H9 (cell line): ENCODE data around the gene PARP6. TPM values are rescaled to one million over a fixed set of nuclear protein-coding genes. Genes with fewer than 3 reads are reported as not detected.

ENCODE experiments used
- DNase-seq: peaks from one replicate; pipeline ENCODE4 v3.0.0-alpha.2; 2017
- H2AFZ ChIP-seq: one replicate; pipeline ENCODE4 v1.6.1; 2013; ENCODE audit warnings: mild to moderate bottlenecking, low read length, control low read depth, moderate library complexity
- H2AK5ac ChIP-seq: 2 replicates; pipeline ENCODE4 v1.6.1; 2013; ENCODE audit warnings: low read length, control low read depth, mixed read lengths; ENCODE audit not compliant: insufficient read length
- H2BK120ac ChIP-seq: one replicate; pipeline ENCODE4 v1.6.1; 2013; ENCODE audit warnings: low read depth, mild to moderate bottlenecking, low read length, control low read depth, inconsistent platforms; ENCODE audit not compliant: poor library complexity, severe bottlenecking
- H2BK12ac ChIP-seq: 2 replicates; pipeline ENCODE4 v1.6.1; 2013; ENCODE audit warnings: low read length, control low read depth, mixed read lengths, low read depth; ENCODE audit not compliant: insufficient read length
- H2BK15ac ChIP-seq: 2 replicates; pipeline ENCODE4 v1.6.1; 2013; ENCODE audit warnings: low read depth, low read length, control low read depth
- H2BK20ac ChIP-seq: one replicate; pipeline ENCODE4 v1.6.1; 2013; ENCODE audit warnings: low read depth, mild to moderate bottlenecking, low read length, control low read depth, inconsistent platforms; ENCODE audit not compliant: poor library complexity, severe bottlenecking
- H2BK5ac ChIP-seq: 2 replicates; pipeline ENCODE4 v1.6.1; 2013; ENCODE audit warnings: low read length, control low read depth, mixed read lengths; ENCODE audit not compliant: insufficient read length
- H3K14ac ChIP-seq: 2 replicates; pipeline ENCODE4 v1.6.1; 2013; ENCODE audit warnings: low read length, control low read depth; ENCODE audit not compliant: insufficient read depth
- H3K18ac ChIP-seq: 2 replicates; pipeline ENCODE4 v1.6.1; 2013; ENCODE audit warnings: low read depth, mild to moderate bottlenecking, mixed read lengths, low read length, control low read depth; ENCODE audit not compliant: insufficient read length
- H3K23ac ChIP-seq: 2 replicates; pipeline ENCODE4 v1.6.1; 2013; ENCODE audit warnings: low read length, control low read depth, mixed read lengths, low read depth; ENCODE audit not compliant: insufficient read length
- H3K23me2 ChIP-seq: 2 replicates; pipeline ENCODE4 v1.6.1; 2013; ENCODE audit warnings: low read depth, mild to moderate bottlenecking, mixed read lengths, low read length, control low read depth; ENCODE audit not compliant: insufficient read length, poor library complexity, severe bottlenecking
- H3K27ac ChIP-seq: 2 replicates; pipeline ENCODE4 v1.5.1; 2013; ENCODE audit warnings: low read length, control low read depth, mixed read lengths, low read depth; ENCODE audit not compliant: insufficient read length
- H3K27me3 ChIP-seq: 2 replicates; pipeline ENCODE4 v1.6.1; 2013; ENCODE audit warnings: low read length, control low read depth, inconsistent platforms; ENCODE audit not compliant: insufficient read depth
- H3K4ac ChIP-seq: 2 replicates; pipeline ENCODE4 v1.6.1; 2013; ENCODE audit warnings: low read depth, mild to moderate bottlenecking, control low read depth, inconsistent platforms, low read length, moderate library complexity
- H3K4me1 ChIP-seq: 2 replicates; pipeline ENCODE4 v1.6.1; 2013; ENCODE audit warnings: low read length, control low read depth, inconsistent platforms; ENCODE audit not compliant: insufficient read depth
- H3K4me2 ChIP-seq: 2 replicates; pipeline ENCODE4 v1.6.1; 2013; ENCODE audit warnings: low read length, control low read depth, mixed read lengths; ENCODE audit not compliant: insufficient read length, insufficient read depth
- H3K56ac ChIP-seq: 2 replicates; pipeline ENCODE4 v1.6.1; 2013; ENCODE audit warnings: low read depth, mild to moderate bottlenecking, mixed read lengths, low read length, control low read depth; ENCODE audit not compliant: insufficient read length
- H3K79me1 ChIP-seq: 2 replicates; pipeline ENCODE4 v1.6.1; 2013; ENCODE audit warnings: low read depth, mild to moderate bottlenecking, moderate library complexity, low read length, control low read depth, inconsistent platforms; ENCODE audit not compliant: insufficient read depth, poor library complexity, severe bottlenecking
- H3K79me2 ChIP-seq: 2 replicates; pipeline ENCODE4 v1.6.1; 2013; ENCODE audit warnings: low read length, control low read depth, inconsistent platforms; ENCODE audit not compliant: insufficient read depth
- H3K9ac ChIP-seq: 2 replicates; pipeline ENCODE4 v1.6.1; 2013; ENCODE audit warnings: low read length, control low read depth, mixed read lengths; ENCODE audit not compliant: insufficient read length; ENCODE audit errors: extremely low read depth
- H3K9me3 ChIP-seq: one replicate; pipeline ENCODE4 v1.6.1; 2013; ENCODE audit warnings: low read depth, low read length, inconsistent platforms; ENCODE audit not compliant: control insufficient read depth
- H3T11ph ChIP-seq: one replicate; pipeline ENCODE4 v1.6.1; 2013; ENCODE audit warnings: mild to moderate bottlenecking, low read length, control low read depth, inconsistent platforms
- H4K20me1 ChIP-seq: one replicate; pipeline ENCODE4 v1.6.1; 2013; ENCODE audit not compliant: control insufficient read depth, insufficient read length, insufficient read depth
- H4K5ac ChIP-seq: 2 replicates; pipeline ENCODE4 v1.6.1; 2013; ENCODE audit warnings: low read depth, mild to moderate bottlenecking, mixed read lengths, low read length, control low read depth; ENCODE audit not compliant: insufficient read length
- H4K8ac ChIP-seq: replicated peaks from 2 replicates; pipeline ENCODE4 v1.6.1; 2013; ENCODE audit warnings: low read length, control low read depth, mixed read lengths, low read depth; ENCODE audit not compliant: insufficient read length
- H4K91ac ChIP-seq: 2 replicates; pipeline ENCODE4 v1.6.1; 2013; ENCODE audit warnings: low read depth, mild to moderate bottlenecking, moderate library complexity, mixed read lengths, low read length, control low read depth; ENCODE audit not compliant: insufficient read length
- H3K27ac Mint-ChIP-seq, 3 experiments: 2 replicates in 2 of 3; 3 replicates in 1 of 3; pipeline ENCODE4 v1.8.0; 2020 to 2021; ENCODE audit warnings: mixed read lengths in 3 of 3, mild to moderate bottlenecking in 1 of 3, moderate library complexity in 1 of 3
- H3K27me3 Mint-ChIP-seq: 2 replicates; pipeline ENCODE4 v1.8.0; 2021; ENCODE audit warnings: low read depth, mild to moderate bottlenecking, moderate library complexity, mixed read lengths
- H3K36me3 Mint-ChIP-seq, 3 experiments: 2 replicates in 2 of 3; 3 replicates in 1 of 3; pipeline ENCODE4 v1.8.0; 2020 to 2021; ENCODE audit warnings: low read depth in 3 of 3, mixed read lengths in 3 of 3; ENCODE audit not compliant: insufficient read depth in 1 of 3
- H3K4me1 Mint-ChIP-seq, 2 experiments: 2 replicates each; pipeline ENCODE4 v1.8.0; 2020; ENCODE audit warnings: mixed read lengths in 2 of 2
- H3K4me3 Mint-ChIP-seq, 2 experiments: 2 replicates in 1 of 2; 3 replicates in 1 of 2; pipeline ENCODE4 v1.8.0; 2020 to 2021; ENCODE audit warnings: mild to moderate bottlenecking in 2 of 2, mixed read lengths in 2 of 2, moderate library complexity in 1 of 2
- H3K9me3 Mint-ChIP-seq, 2 experiments: 2 replicates in 1 of 2; 3 replicates in 1 of 2; pipeline ENCODE4 v1.8.0; 2020; ENCODE audit warnings: mild to moderate bottlenecking in 2 of 2, mixed read lengths in 2 of 2, moderate library complexity in 1 of 2
- CTCF ChIP-seq: fragments of 200-600 bp; sonication (generic); conservative IDR thresholded peaks from 3 replicates; pipeline ENCODE4 v1.8.0; 2021; ENCODE audit warnings: antibody characterized with exemption, mild to moderate bottlenecking
- WGBS: extraction: QIAGEN DNeasy Blood & Tissue Kit; methylation state at CpG from one replicate; pipeline ENCODE4 v1.1.7; 2013; ENCODE audit warnings: missing lambda C conversion rate, low lambda C conversion rate, mixed read lengths; ENCODE audit not compliant: insufficient read length; ENCODE audit errors: extremely low coverage; 5-methylcytosine and 5-hydroxymethylcytosine counted together
- total RNA-seq: library from RNA; stranded (reverse); gene quantifications from 2 replicates; pipeline ENCODE4 v1.2.1, GENCODE V29; 2021

PARP6 gene
- total RNA-seq, 1 experiment from 2014 or later, result 54.4 TPM

GRCh38 chr15:72284781-72285180, 12.4 kb upstream of the PARP6 start:
- no CpG with 5 or more reads among the region's 1 CpG for WGBS
- H3T11ph ChIP-seq, result no peak overlapping the region
- no peak for TF ChIP-seq CTCF

More at GRCh38 chr15:72284781-72285180, 12.4 kb upstream of the PARP6 start:
- Histone ChIP-seq H4K91ac (no peak overlapping the region), H3K27me3 (peaks cover 2% of the 10 kb centered on the region), H3K23me2 (no peaks in the 10 kb centered on the region), H3K9ac (no peak overlapping the region), H3K9me3 (no peaks in the 10 kb centered on the region), H3K4me1 (no peaks in the 10 kb centered on the region), H2BK15ac (no peak overlapping the region), H2BK120ac (no peak overlapping the region), H4K5ac (no peak overlapping the region), H3K18ac (no peak overlapping the region), H4K8ac (no peak overlapping the region), H2BK12ac (no peak overlapping the region), H2AK5ac (no peak overlapping the region), H3K79me2 (no peaks in the 10 kb centered on the region), H3K4ac (no peak overlapping the region), H3K4me2 (no peak overlapping the region), H3K27ac (no peak overlapping the region), H3K14ac (no peak overlapping the region), H3K23ac (no peak overlapping the region), H4K20me1 (no peaks in the 10 kb centered on the region), H2AFZ (no peak overlapping the region), H2BK20ac (no peak overlapping the region), H2BK5ac (no peak overlapping the region), H3K56ac (no peak overlapping the region), H3K79me1 (no peaks in the 10 kb centered on the region)
- Mint-ChIP-seq H3K9me3 (no peaks in the 10 kb centered on the region), H3K27ac (no peak overlapping the region), H3K27me3 (peaks cover 15% of the 10 kb centered on the region), H3K4me1 (no peaks in the 10 kb centered on the region), H3K36me3 (no peaks in the 10 kb centered on the region), H3K4me3 (no peak overlapping the region)
- DNase-seq, result no peak
